Heart right ventricle (tissue), 16 donors: ENCODE data around the gene CDRT15L2. TPM values are rescaled to one million over a fixed set of nuclear protein-coding genes. Genes with fewer than 3 reads are reported as not detected.
"Not testable (repeated sequence)": the region's sequence is repeated elsewhere in the genome, so short reads cannot be mapped to it uniquely, and the experiment has no call there.

ENCODE experiments used
- ATAC-seq, 8 donors: fragments of 200-7000 bp; cut with Tn5 transposase; one replicate each; pipeline ENCODE4 v1.9.1; 2020; ENCODE audit warnings: mild to moderate bottlenecking in 8 of 8, moderate library complexity in 8 of 8, moderate number of reproducible peaks in 1 of 8
- DNase-seq, 2 donors: peaks; one replicate each; pipeline ENCODE4 v3.0.0-alpha.2; 2020
- H3K27ac ChIP-seq, 10 donors: fragments of 200-600 bp; sonication (generic) in 2 of 10; one replicate each; pipeline versions ENCODE4 v1.5.0 to v1.8.0; 2020 to 2022; ENCODE audit warnings: mild to moderate bottlenecking in 3 of 10
- H3K27me3 ChIP-seq, 7 donors: fragments of 200-600 bp; one replicate each; pipeline ENCODE4 v1.8.0; 2021 to 2022; ENCODE audit warnings: mild to moderate bottlenecking in 2 of 7
- H3K36me3 ChIP-seq, 9 donors: fragments of 200-600 bp; sonication (generic) in 1 of 9; one replicate each; pipeline versions ENCODE4 v1.5.0 to v1.8.0; 2020 to 2022; ENCODE audit warnings: mild to moderate bottlenecking in 2 of 9
- H3K4me1 ChIP-seq, 9 donors: fragments of 200-600 bp; sonication (generic) in 1 of 9; one replicate each; pipeline versions ENCODE4 v1.5.0 to v1.8.0; 2020 to 2022; ENCODE audit warnings: mild to moderate bottlenecking in 4 of 9
- H3K4me3 ChIP-seq, 10 donors: fragments of 200-600 bp; sonication (generic) in 2 of 10; one replicate each; pipeline versions ENCODE4 v1.5.0 to v1.8.0; 2020 to 2022; ENCODE audit warnings: mild to moderate bottlenecking in 7 of 10, moderate library complexity in 2 of 10
- H3K9me3 ChIP-seq, 11 donors: fragments of 200-600 bp in 10 of 11; sonication (generic) in 2 of 11; one replicate each; pipeline versions ENCODE4 v1.5.0 to v1.8.0; 2013 to 2022; ENCODE audit warnings: mild to moderate bottlenecking in 2 of 11, control low read depth in 1 of 11, moderate library complexity in 1 of 11
- WGBS, 2 donors: extraction: QIAGEN DNeasy Blood & Tissue Kit; methylation state at CpG; one replicate each; pipeline ENCODE4 v1.1.7; 2013; ENCODE audit warnings: inconsistent platforms in 1 of 2; 5-methylcytosine and 5-hydroxymethylcytosine counted together
- intact Hi-C, 10 donors: fragments of 100-400 bp; cut with DNase I; formaldehyde crosslinking; loops; one replicate each; pipeline versions ENCODE4 v1.11.1 to v1.14.2; 2022
- long read RNA-seq, 3 donors: library from polyadenylated mRNA; unstranded; transcript quantifications; one replicate each; pipeline ENCODE4 v2.0.0, GENCODE V29; 2020 to 2021
- polyA plus RNA-seq, 2 donors: library from polyadenylated mRNA; stranded (reverse); fragments of 200-250 nt; gene quantifications; one replicate each; pipeline ENCODE4 v1.2.3, GENCODE V29; 2013
- total RNA-seq, 10 donors: library from RNA; stranded (reverse); fragmentation: NEBNext Ultra II Directional in 3 of 10; extraction: Animal tissue kit (Norgen Biotek cat#: 25700) in 3 of 10; gene quantifications; one replicate each; pipeline versions ENCODE4 v1.2.1 to v1.2.4, GENCODE V29; 2021 to 2023
- donor health status: Arrhythmogenic right ventricular cardiomyopathy.
- donor health status: ischemic (EF 13 %, LVEDD 7.1; RV severe dilation, severe dysfunction).
- donor health status: healthy with polysubstance abuse.
- donor health status: DM: no; HTN: yes; CAD: no.
- donor health status: DM: no; HTN: no; CAD: no.
- donor health status: ischemic (EF 25% LVEDD 6.9; RV normal size, moderate dysfunction).
- donor health status: ischemic (EF 25% LVEDD 5.7; RV mildly dilated, moderate dysfunction).
- donor health status: healthy.
- donor health status: DM: yes; HTN: yes; CAD: no.
- donor health status: Ischemic cardiomyopathy.
- donor health status: ischemic (EF 35%, LVEDD 5.7; RV mildly dilated, moderate dysfunction).
- donor health status: nonischemic (EF 11% LVEDD 7.7; RV severe dilation, severe dysfunction).
- donor health status: DM: yes; HTN: yes; CAD: no.
- donor health status: PGD.
- donor health status: ischemic (EF 29% LVEDD 5.4; RV normal size, mild dysfunction).
- donor health status: nonischemic (EF 23%, LVEDD 6.1; RV moderate dilation, normal function).

The CDRT15L2 gene
- total RNA-seq, result not detected
- polyA plus RNA-seq, result not detected
- long read RNA-seq, donor 1, result 0 reads
- long read RNA-seq, donor 2, result 0 reads
- long read RNA-seq, donor 3, result 0 reads

- H3K9me3 ChIP-seq, DNase-seq, intact Hi-C loops, H3K4me1 ChIP-seq, ATAC-seq, H3K4me3 ChIP-seq, H3K27ac ChIP-seq, H3K36me3 ChIP-seq, H3K27me3 ChIP-seq: not testable (repeated sequence)
- 89 to 91% methylated on average over 10 to 12 of the region's 12 CpGs for WGBS, 2 donors
These were observed at the start of gene CDRT15L2 for GRCh38 chr17:20579424-20579823. Gene CDRT15L2 (plus strand): TSS chr17:20579724. CDS start chr17:20579744, 20 bp downstream.

GRCh38 chr17:20530104-20530503, 49.4 kb upstream of the CDRT15L2 start:
- H3K27me3 ChIP-seq, intact Hi-C loops, ATAC-seq, H3K36me3 ChIP-seq, H3K9me3 ChIP-seq, H3K27ac ChIP-seq, H3K4me3 ChIP-seq, DNase-seq, H3K4me1 ChIP-seq: not testable (repeated sequence)
- 60 to 75% methylated on average over 2 to 4 of the region's 6 CpGs for WGBS, 2 donors

GRCh38 chr17:20532544-20533090, 46.9 kb upstream of the CDRT15L2 start:
- intact Hi-C loops, H3K9me3 ChIP-seq, H3K27ac ChIP-seq, DNase-seq, H3K27me3 ChIP-seq, H3K4me1 ChIP-seq, H3K36me3 ChIP-seq: not testable (repeated sequence)
- 0 to 1% methylated on average over 12 to 19 of the region's 31 CpGs for WGBS, 2 donors
- ATAC-seq, result peak; percentile 24 to 81 (median 63)
- peak overlapping the region in 3 of 10 donors; percentile 12 to 36 (median 34) for H3K4me3 ChIP-seq

GRCh38 chr17:20533206-20533605, 46.3 kb upstream of the CDRT15L2 start:
- intact Hi-C loops, H3K27me3 ChIP-seq, DNase-seq, H3K4me1 ChIP-seq, H3K9me3 ChIP-seq, H3K36me3 ChIP-seq: not testable (repeated sequence)
- Histone ChIP-seq H3K4me3 (peak overlapping the region in 4 of 10 donors; percentile 12 to 36 (median 33)), H3K27ac (peak overlapping the region in 1 of 10 donors; percentile 44)
- WGBS, 2 donors, result 4 to 9% methylated on average over 9 to 11 of the region's 11 CpGs
- peak in 2 of 8 donors; percentile 6 to 11 for ATAC-seq

GRCh38 chr17:20534711-20535550, 44.6 kb upstream of the CDRT15L2 start:
- H3K4me1 ChIP-seq, DNase-seq, H3K27me3 ChIP-seq, H3K36me3 ChIP-seq, H3K27ac ChIP-seq, ATAC-seq, intact Hi-C loops, H3K9me3 ChIP-seq, H3K4me3 ChIP-seq: not testable (repeated sequence)
- 63 to 67% methylated on average over 8 of the region's 8 CpGs for WGBS, 2 donors

GRCh38 chr17:20540414-20540813, 39.1 kb upstream of the CDRT15L2 start:
- H3K9me3 ChIP-seq, H3K27me3 ChIP-seq, H3K4me3 ChIP-seq, H3K4me1 ChIP-seq, intact Hi-C loops, DNase-seq, H3K27ac ChIP-seq, H3K36me3 ChIP-seq, ATAC-seq: not testable (repeated sequence)
- WGBS, 2 donors, result 58 to 68% methylated on average over 3 of the region's 5 CpGs

GRCh38 chr17:20540865-20541264, 38.7 kb upstream of the CDRT15L2 start:
- intact Hi-C loops, H3K36me3 ChIP-seq, H3K4me3 ChIP-seq, H3K27ac ChIP-seq, H3K9me3 ChIP-seq, ATAC-seq, H3K27me3 ChIP-seq, H3K4me1 ChIP-seq: not testable (repeated sequence)
- peak in 1 of 2 donors; percentile 18 for DNase-seq
- 29 to 36% methylated on average over 2 of the region's 3 CpGs for WGBS, 2 donors
